Ovary (tissue), 3 donors: ENCODE measurements around the gene MGAT5B.

Experiments
- CTCF ChIP-seq, 3 donors: fragments of 450-650 bp in 2 of 3; fragments of 200-600 bp in 1 of 3; IDR thresholded peaks; one replicate each; pipeline versions ENCODE4 v1.5.1 to v1.8.0; 2016 to 2022; ENCODE audit warnings: antibody characterized with exemption in 3 of 3, mild to moderate bottlenecking in 1 of 3
- EP300 ChIP-seq: sonication (generic); formaldehyde crosslinking; IDR thresholded peaks from one replicate; pipeline ENCODE4 v1.6.1; 2017; ENCODE audit warnings: antibody characterized with exemption
- POLR2A ChIP-seq: fragments of 450-650 bp; IDR thresholded peaks from one replicate; pipeline ENCODE4 v1.6.1; 2017; ENCODE audit warnings: antibody characterized with exemption, mild to moderate bottlenecking, moderate library complexity
- donor health status: DM: no; HTN: no; CAD: no.

- TF ChIP-seq POLR2A (no peak), CTCF (IDR thresholded peaks at IDR 0.05) (no peak), EP300 (no peak)
These were observed 19.6 kb downstream of the MGAT5B start for GRCh38 chr17:76887802-76888201.
